ENCODE data around the gene SH3PXD2A.

The SH3PXD2A gene

DNA sequence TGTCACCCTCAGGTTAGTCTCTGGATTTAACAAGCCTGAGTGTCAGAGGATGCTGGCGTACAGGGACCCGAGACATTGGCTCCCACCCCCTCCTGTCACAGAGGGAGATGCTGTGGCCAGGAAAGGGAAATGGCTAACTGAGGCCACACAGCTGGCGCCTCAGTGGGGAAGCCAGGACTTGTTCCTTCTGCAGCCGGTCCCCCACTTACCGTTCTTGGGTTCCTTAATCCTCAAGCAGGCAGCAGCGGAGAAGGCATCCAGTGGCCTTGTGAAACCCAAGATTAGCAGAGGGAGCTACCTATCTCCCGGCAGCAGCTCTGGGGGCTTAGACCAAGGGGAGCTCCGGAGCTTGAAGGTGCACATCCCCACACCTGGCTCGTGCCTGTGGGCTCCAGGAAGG lies 296.5 kb downstream of the SH3PXD2A start:
- no peak for DNase-seq (ENCODE audit: low read depth)

- no peak for DNase-seq (ENCODE audit: low read depth)
Measured at GRCh38 chr10:103557455-103557854, 297.9 kb downstream of the SH3PXD2A start.

GRCh38 chr10:103556383-103557007 lies 298.9 kb downstream of the SH3PXD2A start:
- no peak for DNase-seq (ENCODE audit: low read depth)

GRCh38 chr10:103555712-103556111 lies 299.7 kb downstream of the SH3PXD2A start:
- DNase-seq (ENCODE audit: low read depth): no peak

GRCh38 chr10:103555325-103555649 lies 300.1 kb downstream of the SH3PXD2A start:
- no peak for DNase-seq (ENCODE audit: low read depth)

DNA sequence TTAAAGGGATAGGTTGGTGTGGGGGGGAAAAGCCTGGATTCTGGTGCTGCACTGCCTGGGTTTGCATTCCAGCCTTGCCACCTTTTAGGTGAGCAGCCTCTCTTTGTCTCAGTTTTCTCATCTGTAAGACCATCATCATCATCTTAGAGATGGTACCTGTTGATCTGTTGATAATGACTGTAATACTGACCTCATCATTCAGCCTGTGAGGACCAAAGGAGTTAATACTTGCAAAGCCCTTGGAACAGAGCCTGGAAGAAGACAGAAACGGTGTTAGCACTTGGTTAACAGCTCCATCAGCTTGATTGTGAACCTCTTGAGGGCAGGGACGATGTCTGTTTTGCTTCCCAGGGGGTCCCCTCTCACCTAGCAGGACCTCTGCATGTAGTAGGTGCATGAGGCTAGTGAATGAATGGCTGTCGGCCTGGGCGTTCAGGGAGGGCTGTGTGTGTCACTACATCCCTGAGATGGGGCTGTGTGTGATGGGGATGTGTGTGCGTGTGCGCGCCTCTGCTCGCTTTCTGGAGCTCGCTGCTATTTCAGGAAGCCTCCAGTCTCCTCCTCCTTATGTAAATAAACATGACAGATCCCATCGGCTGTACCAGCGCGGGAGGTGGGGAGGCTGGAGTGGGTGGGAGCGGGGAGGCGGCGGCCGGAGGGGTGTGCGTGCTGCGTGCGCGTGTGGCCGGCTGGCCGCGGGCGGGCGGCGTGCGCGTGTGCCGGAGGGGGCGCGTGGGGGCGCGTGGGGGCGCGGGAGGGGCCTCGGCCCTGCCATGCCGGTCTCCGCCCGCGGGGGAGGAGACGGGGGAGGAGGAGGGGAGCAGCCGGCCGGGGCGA lies 300.7 kb downstream of the SH3PXD2A start:
- DNase-seq (ENCODE audit: low read depth): peak; percentile 33

DNA sequence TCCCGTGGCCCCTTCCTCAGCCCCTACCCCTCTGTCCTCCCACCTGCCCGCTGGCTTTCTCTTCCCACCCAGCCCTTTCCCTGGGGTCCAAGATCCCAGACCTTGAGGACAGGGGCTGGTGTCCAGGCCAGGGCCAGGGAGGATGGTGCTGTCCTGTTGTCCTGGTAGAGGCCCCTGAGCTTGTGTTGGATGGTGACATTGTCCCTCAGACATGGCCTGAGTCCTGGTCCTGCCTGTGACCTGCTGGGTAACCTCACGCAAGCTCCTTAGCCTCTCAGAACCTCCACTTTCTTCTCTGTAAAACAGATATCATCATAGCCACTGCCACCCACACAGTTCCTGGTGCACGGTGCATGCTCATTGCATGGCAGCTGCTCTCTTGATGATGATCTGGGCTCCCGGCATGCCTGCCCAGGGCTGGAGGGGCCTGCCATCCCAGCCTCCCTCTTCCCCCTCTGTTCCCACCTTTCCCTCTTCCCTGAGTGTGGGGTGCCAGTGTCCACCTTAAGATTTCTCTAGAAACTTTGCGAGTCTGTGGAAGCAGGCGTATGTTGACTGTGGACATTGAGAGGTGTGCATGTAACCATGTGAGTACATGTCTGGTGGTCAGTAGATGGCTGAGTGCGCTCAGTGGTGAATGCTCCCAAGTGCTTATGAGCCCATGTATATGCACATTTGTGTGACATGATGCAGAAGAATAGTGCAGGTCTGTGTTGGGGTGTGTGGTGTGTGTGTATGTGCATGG lies 301.5 kb downstream of the SH3PXD2A start:
- DNase-seq (ENCODE audit: low read depth): no peak

DNA sequence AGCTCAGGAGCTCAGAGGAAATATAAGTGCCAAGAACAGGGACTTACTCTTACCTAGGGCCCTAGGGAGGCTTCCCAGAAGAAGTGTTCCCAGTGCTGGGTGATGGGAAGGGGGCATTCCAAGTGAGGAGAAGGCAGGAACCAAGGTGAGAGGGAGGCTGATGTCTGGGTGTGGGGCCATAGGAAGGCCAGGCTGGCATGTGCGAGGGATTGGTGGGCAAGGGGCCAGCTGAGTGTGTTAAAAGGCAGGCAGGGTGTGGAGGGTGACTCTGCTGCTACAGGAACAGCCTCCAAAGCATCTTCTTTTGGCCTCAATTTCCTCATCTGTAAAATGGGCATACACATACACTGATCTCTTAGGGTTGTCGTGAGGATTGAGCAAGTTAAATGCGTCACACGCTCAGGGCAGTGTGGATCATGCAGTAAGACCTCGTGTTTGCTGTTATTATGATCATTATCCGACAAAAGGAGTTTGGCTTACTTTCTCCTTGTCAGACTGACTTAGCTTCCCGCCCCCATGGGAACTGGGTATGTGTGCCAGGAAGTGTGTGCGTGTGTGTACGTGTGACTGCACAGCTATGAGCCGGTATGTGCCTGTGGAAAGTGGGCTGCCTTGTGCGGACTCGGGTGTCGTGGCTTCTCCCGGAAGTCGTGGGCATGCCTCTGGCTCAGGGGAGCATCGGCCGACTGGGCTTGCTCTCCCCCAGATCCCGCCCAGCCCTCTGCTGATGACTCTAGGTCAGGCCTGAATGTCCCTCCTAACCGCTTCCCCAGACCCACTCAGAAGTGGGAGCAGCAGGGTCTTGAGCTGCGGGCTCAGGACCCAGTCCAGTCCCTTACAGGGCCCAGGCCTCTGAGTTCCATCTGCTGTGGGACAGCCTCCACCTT lies 302.3 kb downstream of the SH3PXD2A start:
- no peak for DNase-seq (ENCODE audit: low read depth)

- no peak for DNase-seq (ENCODE audit: low read depth)
Measured at GRCh38 chr10:103551619-103552602, 303.5 kb downstream of the SH3PXD2A start.

DNA sequence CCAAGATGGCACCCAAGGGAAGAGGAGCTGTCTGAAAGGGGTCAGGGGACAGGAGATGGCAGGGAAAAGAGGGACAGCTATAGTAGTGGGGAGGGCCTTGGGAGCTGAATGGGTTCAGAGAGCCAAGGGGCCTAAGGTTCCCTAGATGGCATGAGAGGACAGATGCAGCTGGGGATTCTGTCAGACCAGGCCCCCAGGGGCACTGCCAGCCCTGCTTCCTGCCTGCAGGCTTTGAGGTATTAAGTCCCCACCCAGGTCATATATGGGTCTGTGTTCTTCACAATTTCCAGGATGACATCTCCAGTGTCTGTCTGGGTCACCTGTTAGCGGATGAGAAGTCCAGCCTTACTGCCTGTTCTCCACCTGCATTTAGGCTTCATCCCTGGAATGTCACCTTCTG lies 305.1 kb downstream of the SH3PXD2A start:
- no peak for DNase-seq (ENCODE audit: low read depth)

- no peak for DNase-seq (ENCODE audit: low read depth)
Measured at GRCh38 chr10:103549349-103549685, 306.1 kb downstream of the SH3PXD2A start.

DNA sequence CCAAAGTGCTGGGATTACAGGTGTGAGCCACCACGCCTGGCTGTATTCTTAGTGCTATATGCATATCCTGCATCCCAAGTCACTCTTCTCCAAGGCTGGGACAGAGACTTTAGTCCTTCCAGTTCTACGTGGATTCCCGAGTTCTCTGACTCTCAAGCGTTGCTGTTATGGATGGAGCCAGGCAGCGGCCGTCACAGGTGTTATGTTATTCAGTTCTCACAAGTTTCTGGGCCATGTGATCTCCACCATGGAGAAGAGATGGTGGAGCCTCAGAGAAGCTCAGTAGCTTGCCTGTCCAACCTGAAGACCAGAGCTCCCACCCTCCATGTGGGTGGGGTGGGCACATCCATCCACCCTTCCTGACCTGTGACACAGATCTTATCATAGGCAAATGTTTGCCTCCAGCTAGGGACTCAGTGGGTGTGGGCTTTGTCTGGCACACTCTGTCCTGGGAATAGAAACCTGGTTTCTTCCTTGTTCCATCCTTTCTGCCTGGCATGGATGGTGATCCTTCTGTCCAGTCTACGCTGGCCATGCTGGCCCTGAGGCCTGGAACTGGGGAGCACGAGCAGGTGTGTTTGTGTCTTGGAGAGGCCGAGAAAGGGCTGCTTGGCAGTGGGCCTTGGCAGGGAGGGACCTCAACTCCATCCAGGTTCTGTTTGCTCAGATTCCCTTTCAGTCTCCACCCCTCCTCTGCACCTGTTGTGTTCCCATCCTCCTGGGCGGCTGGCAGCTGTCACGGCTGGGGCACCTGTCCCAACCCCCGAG lies 306.6 kb downstream of the SH3PXD2A start:
- no peak for DNase-seq (ENCODE audit: low read depth)

DNA sequence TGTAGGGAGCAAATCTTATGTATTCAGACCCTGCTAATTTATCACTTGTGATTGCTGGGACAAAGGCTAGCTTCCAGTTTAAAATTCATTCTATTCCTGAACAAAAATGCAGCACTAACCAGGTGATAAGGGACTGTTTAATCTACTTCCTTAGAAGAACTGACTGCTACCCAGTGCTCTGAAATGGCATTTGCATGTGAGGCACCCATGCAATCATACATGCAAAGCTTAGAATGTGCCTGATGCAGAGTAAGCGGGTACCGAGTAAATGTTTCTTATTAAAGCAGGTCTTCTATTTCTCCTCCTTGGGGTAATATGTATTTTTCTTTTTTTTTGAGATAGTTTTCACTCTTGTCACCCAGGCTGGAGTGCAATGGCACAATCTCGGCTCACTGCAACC lies 307.4 kb downstream of the SH3PXD2A start:
- no peak for DNase-seq (ENCODE audit: low read depth)

DNA sequence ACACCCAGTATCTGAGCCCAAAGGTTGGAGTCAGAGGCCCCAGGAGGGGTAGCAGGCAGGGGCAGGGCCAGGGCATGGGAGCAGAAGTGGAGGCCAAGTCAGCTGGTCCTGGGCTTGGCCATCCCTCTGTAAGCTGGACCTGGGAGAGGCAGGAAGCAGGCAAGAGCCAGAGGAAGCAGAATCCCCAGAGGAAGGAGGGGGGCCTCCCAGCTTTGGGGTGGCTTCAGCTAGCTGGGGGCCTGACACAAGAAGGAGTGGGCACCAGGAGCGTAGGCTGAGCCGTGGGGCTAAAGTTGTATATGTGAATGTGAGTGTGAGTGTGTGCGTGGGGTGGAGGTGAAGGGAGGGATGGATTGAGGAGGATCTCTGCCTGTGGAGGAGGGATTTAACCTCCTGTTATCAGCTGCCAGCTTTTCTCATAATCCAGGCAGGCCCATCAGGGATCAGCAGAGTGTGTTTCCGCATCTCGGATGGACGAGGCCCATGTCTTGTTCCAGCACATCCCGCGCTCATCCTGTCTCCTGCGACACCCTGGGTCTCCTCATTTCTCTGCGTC lies 307.9 kb downstream of the SH3PXD2A start:
- DNase-seq (ENCODE audit: low read depth): no peak

DNA sequence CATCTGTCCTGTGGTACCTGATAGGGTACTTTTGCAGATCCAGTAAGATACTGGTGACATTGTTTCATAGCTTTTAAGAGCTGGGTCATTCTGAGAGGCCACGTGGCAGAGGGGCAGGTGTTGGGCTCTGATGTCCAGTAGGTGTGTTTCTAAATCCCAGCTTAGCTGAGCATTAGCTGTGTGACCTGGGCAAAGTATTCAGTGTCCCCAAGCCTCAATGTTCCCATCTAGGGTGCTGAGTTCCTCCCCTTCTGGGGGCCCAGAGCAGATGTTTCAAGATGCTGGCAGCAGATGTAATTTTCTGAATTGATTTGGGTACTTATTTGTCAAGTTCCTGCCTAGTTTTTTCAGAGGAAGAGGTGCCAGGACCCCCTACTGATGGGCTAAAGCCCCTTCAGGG lies 309.0 kb downstream of the SH3PXD2A start:
- DNase-seq (ENCODE audit: low read depth): no peak

DNA sequence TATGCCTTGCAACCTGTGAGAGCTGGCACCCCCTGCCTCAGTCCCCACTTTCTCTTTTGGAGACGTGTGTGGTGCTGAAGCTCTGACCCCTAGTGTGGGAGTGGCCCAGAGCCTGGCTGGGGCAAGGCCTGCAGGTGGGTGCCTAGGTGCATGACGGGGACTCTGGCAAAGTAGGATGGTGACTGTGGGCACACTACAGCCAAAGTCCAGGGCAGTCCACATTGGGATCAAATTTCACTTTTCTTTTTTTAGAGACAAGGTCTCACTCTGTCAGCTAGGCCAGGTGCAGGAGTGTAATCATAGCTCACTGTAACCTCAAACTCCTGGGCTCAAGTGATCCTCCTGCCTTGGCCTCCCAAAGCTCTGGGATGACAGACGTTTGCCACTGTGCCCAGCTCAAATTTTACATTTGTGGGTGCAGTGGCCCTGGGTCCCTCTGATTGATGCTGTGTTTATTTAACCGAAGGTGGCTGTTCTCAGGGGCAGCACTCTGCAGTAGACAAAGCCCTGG lies 309.6 kb downstream of the SH3PXD2A start:
- no peak for DNase-seq (ENCODE audit: low read depth)

DNA sequence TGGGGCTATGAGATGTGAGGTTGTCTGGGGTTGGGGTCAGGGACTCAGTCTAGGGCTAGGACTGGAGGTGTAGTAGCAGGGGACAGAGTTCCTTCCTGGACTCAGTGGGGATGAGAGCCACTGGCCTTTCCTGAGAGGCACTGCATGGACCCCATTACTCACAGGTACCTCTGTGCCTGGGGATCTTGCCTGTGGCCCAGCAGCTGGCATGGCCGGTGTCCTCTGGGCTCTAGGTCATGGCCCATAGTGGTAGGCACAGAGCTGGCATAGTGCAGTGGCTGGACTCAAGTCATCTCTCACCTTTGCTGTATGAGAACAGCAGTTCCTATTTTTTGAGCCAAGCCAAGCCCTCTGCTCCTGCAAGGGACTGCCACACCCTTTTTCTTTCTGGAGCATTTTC lies 310.0 kb downstream of the SH3PXD2A start:
- DNase-seq (ENCODE audit: low read depth): no peak

DNA sequence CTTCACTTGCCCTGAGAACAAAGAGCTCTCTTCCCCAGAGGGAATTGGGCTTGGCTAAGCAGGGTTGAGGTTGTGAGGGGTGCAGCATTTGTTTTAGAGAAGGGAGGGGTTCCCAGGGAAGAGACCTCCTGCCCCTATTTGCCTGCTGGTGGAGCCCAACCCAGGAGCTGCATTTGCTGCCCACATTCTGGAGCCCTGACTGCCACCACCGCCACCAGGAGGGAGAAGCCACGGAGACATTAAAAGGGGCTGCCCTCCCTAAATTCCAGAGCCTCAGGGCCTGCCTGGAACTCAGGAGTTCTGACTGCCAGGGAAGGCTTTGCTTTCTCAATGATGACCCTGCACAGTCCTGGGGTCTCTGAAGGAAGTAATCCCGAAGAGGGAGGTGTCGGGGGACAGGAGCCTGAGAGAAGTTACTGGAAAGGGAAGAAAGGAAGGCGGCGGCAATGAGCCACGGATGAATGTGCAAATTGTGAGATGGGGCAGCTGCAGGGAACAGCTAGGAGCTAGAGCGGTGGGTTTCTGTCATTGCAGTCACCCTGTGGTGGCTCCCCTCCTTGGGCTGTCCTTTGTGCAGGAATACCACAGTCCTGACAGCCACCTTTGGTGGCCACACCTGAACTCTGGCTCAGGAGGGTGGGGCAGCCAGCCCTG lies 310.6 kb downstream of the SH3PXD2A start:
- DNase-seq (ENCODE audit: low read depth): no peak
